Right atrium auricular region (tissue), 2 donors: ENCODE data around the gene LAMB4. TPM values are rescaled to one million over a fixed set of nuclear protein-coding genes. Genes with fewer than 3 reads are reported as not detected.

Source experiments
- DNase-seq: peaks from one replicate; pipeline ENCODE4 v3.0.0-alpha.2; 2019; ENCODE audit warnings: low spot score
- H3K27ac ChIP-seq, 2 donors: fragments of 200-600 bp; sonication (generic); 1 replicate in 1 of 2; 2 replicates in 1 of 2; pipeline ENCODE4 v1.5.1; 2016 to 2019
- H3K27me3 ChIP-seq, 2 donors: fragments of 200-600 bp; sonication (generic); one replicate each; pipeline versions ENCODE4 v1.5.1 to v1.6.0; 2017 to 2019
- H3K36me3 ChIP-seq: fragments of 200-600 bp; sonication (generic); one replicate; pipeline ENCODE4 v1.5.1; 2016
- H3K4me1 ChIP-seq, 2 donors: fragments of 200-600 bp; sonication (generic); one replicate each; pipeline versions ENCODE4 v1.5.1 to v1.6.0; 2017 to 2019
- H3K4me3 ChIP-seq, 2 donors: fragments of 200-600 bp; sonication (generic); 1 replicate in 1 of 2; 2 replicates in 1 of 2; pipeline ENCODE4 v1.5.1; 2017 to 2019; ENCODE audit warnings: mild to moderate bottlenecking in 1 of 2, moderate library complexity in 1 of 2
- H3K9me3 ChIP-seq, 2 donors: fragments of 200-600 bp; sonication (generic); one replicate each; pipeline ENCODE4 v1.5.1; 2019
- CTCF ChIP-seq, 2 donors: fragments of 200-600 bp; sonication (generic); IDR thresholded peaks; one replicate each; pipeline ENCODE4 v1.5.1; 2019; ENCODE audit warnings: antibody characterized with exemption in 2 of 2
- total RNA-seq, 2 donors: library from RNA; depleted of rRNA; stranded (reverse); fragments of >200 nt; gene quantifications; one replicate each; pipeline ENCODE4 v1.1.0, GENCODE V29; 2016

The LAMB4 gene
- total RNA-seq, 2 donors from 2014 or later = not detected

- Histone ChIP-seq H3K36me3 (peaks cover 14% of the 10 kb centered on the region), H3K4me1 (peaks cover 0 to 55% of the 10 kb centered on the region in 2 donors), H3K27ac (peak overlapping the region; percentile 54 to 65)
Observed at GRCh38 chr7:107996072-107996882, 133.9 kb downstream of the LAMB4 start.

GRCh38 chr7:107995184-107996071, 134.7 kb downstream of the LAMB4 start:
- Histone ChIP-seq H3K27me3 (no peaks in the 10 kb centered on the region), H3K4me1 (peaks cover 0 to 52% of the 10 kb centered on the region in 2 donors), H3K9me3 (no peaks in the 10 kb centered on the region), H3K36me3 (peaks cover 14% of the 10 kb centered on the region), H3K4me3 (no peak overlapping the region), H3K27ac (peak overlapping the region; percentile 54 to 65)
- no peak for DNase-seq
- no peak for TF ChIP-seq CTCF (IDR thresholded peaks at IDR 0.05)

More at GRCh38 chr7:107996072-107996882, 133.9 kb downstream of the LAMB4 start:
- no peak overlapping the region for H3K4me3 ChIP-seq
- TF ChIP-seq CTCF (IDR thresholded peaks at IDR 0.05) = no peak
- no peaks in the 10 kb centered on the region for H3K9me3 ChIP-seq
- DNase-seq = no peak
- H3K27me3 ChIP-seq = no peaks in the 10 kb centered on the region

- peak overlapping the region; percentile 53 to 65 for H3K27ac ChIP-seq
- H3K27me3 ChIP-seq = no peaks in the 10 kb centered on the region
- peaks cover 0 to 46% of the 10 kb centered on the region in 2 donors for H3K4me1 ChIP-seq
- TF ChIP-seq CTCF (IDR thresholded peaks at IDR 0.05) = no peak
- no peak overlapping the region for H3K4me3 ChIP-seq
- H3K36me3 ChIP-seq = peaks cover 14% of the 10 kb centered on the region
- no peak for DNase-seq
- H3K9me3 ChIP-seq = no peaks in the 10 kb centered on the region
Observed at GRCh38 chr7:107994421-107995030, 135.6 kb downstream of the LAMB4 start.

GRCh38 chr7:107993891-107994291, 136.3 kb downstream of the LAMB4 start:
- Histone ChIP-seq H3K9me3 (no peaks in the 10 kb centered on the region), H3K4me1 (peaks cover 0 to 41% of the 10 kb centered on the region in 2 donors), H3K4me3 (no peak overlapping the region), H3K27ac (peak overlapping the region; percentile 53 to 65), H3K27me3 (no peaks in the 10 kb centered on the region), H3K36me3 (peaks cover 16% of the 10 kb centered on the region)
- no peak for TF ChIP-seq CTCF (IDR thresholded peaks at IDR 0.05)
- DNase-seq = no peak

GRCh38 chr7:107989618-107990373, 140.4 kb downstream of the LAMB4 start:
- no peak for TF ChIP-seq CTCF (IDR thresholded peaks at IDR 0.05)
- H3K27me3 ChIP-seq = no peaks in the 10 kb centered on the region
- peak overlapping the region; percentile 24 to 63 for H3K27ac ChIP-seq
- DNase-seq = no peak
- H3K4me3 ChIP-seq = no peak overlapping the region
- peaks cover 0 to 15% of the 10 kb centered on the region in 2 donors for H3K4me1 ChIP-seq
- H3K9me3 ChIP-seq = no peaks in the 10 kb centered on the region
- peaks cover 30% of the 10 kb centered on the region for H3K36me3 ChIP-seq
